IPS-20b (cell line): Measurements from ENCODE around the gene CDK5RAP3.
"Not testable (repeated sequence)": the region's sequence is repeated elsewhere in the genome, so short reads cannot be mapped to it uniquely, and the experiment has no call there.

ENCODE experiments used
- H3K27ac ChIP-seq: one replicate; pipeline ENCODE4 v1.5.1; 2013; ENCODE audit warnings: low read length
- H3K27me3 ChIP-seq: 2 replicates; pipeline ENCODE4 v1.6.1; 2013; ENCODE audit warnings: mild to moderate bottlenecking, low read length, inconsistent platforms; ENCODE audit not compliant: insufficient read depth
- H3K36me3 ChIP-seq: 2 replicates; pipeline ENCODE4 v1.6.1; 2013; ENCODE audit warnings: low read depth, mild to moderate bottlenecking, inconsistent platforms, low read length, moderate library complexity; ENCODE audit not compliant: insufficient read depth
- H3K4me1 ChIP-seq: 2 replicates; pipeline ENCODE4 v1.6.1; 2013; ENCODE audit warnings: mild to moderate bottlenecking, control low read depth, inconsistent platforms, low read length, moderate library complexity; ENCODE audit not compliant: insufficient read depth
- H3K4me3 ChIP-seq: 2 replicates; pipeline ENCODE4 v1.5.1; 2013; ENCODE audit warnings: mild to moderate bottlenecking, low read length, inconsistent platforms
- H3K9ac ChIP-seq: 2 replicates; pipeline ENCODE4 v1.6.1; 2013; ENCODE audit warnings: low read depth, mild to moderate bottlenecking, inconsistent platforms, low read length, moderate library complexity
- H3K9me3 ChIP-seq: 2 replicates; pipeline ENCODE4 v1.6.1; 2013; ENCODE audit warnings: mild to moderate bottlenecking, low read depth, low read length, inconsistent platforms; ENCODE audit not compliant: insufficient read depth

Gene CDK5RAP3

GRCh38 chr17:48016112-48016511, 45.2 kb downstream of the CDK5RAP3 start:
- H3K4me1 ChIP-seq = peaks cover 3% of the 10 kb centered on the region; the same call in 1 of the 2 replicates
- H3K9me3 ChIP-seq = no peaks in the 10 kb centered on the region
- no peak overlapping the region for H3K9ac ChIP-seq
- H3K36me3 ChIP-seq = no peaks in the 10 kb centered on the region
- H3K27me3 ChIP-seq = peaks cover 31% of the 10 kb centered on the region
- H3K4me3 ChIP-seq = no peak overlapping the region
- H3K27ac ChIP-seq = no peak overlapping the region

DNA sequence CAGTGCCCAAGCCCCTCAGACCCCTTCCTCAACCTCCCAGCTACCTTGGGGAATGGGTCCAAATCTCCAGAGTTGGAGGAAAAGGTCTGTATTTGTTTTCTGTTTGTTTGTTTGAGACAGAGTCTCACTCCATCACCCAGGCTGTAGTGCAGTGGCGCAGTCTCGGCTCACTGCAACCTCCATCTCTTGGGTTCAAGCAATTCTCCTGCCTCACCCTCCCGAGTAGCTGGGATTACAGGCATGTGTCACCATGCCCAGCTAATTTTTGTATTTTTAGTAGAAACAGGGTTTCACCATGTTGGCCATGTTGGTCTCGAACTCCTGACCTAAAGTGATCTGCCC, 46.9 kb downstream of the CDK5RAP3 start:
- H3K9me3 ChIP-seq, H3K9ac ChIP-seq, H3K36me3 ChIP-seq, H3K27ac ChIP-seq, H3K4me3 ChIP-seq, H3K4me1 ChIP-seq: not testable (repeated sequence)
- peaks cover 20% of the 10 kb centered on the region for H3K27me3 ChIP-seq

GRCh38 chr17:48021934-48022333, 51.0 kb downstream of the CDK5RAP3 start:
- Histone ChIP-seq H3K4me1 (peaks cover 14% of the 10 kb centered on the region), H3K27me3 (peaks cover 27% of the 10 kb centered on the region), H3K27ac (no peak overlapping the region), H3K9ac (no peak overlapping the region), H3K9me3 (no peaks in the 10 kb centered on the region), H3K4me3 (no peak overlapping the region), H3K36me3 (no peaks in the 10 kb centered on the region)

GRCh38 chr17:48022901-48023300, 52.0 kb downstream of the CDK5RAP3 start:
- Histone ChIP-seq H3K9me3 (no peaks in the 10 kb centered on the region), H3K4me1 (peaks cover 14% of the 10 kb centered on the region), H3K9ac (no peak overlapping the region), H3K4me3 (peak overlapping the region; percentile 70; the same call in 1 of the 2 replicates), H3K27ac (no peak overlapping the region), H3K36me3 (no peaks in the 10 kb centered on the region), H3K27me3 (peaks cover 32% of the 10 kb centered on the region)

- H3K9ac ChIP-seq = peak overlapping the region; percentile 51; the same call in 1 of the 2 replicates
- H3K36me3 ChIP-seq = no peaks in the 10 kb centered on the region
- H3K9me3 ChIP-seq = no peaks in the 10 kb centered on the region
- H3K27ac ChIP-seq = no peak overlapping the region
- H3K4me3 ChIP-seq = peak overlapping the region; percentile 70; the same call in 1 of the 2 replicates
- H3K4me1 ChIP-seq = peaks cover 14% of the 10 kb centered on the region
- H3K27me3 ChIP-seq = peaks cover 32% of the 10 kb centered on the region
Observed at GRCh38 chr17:48023400-48024148, 52.7 kb downstream of the CDK5RAP3 start.

DNA sequence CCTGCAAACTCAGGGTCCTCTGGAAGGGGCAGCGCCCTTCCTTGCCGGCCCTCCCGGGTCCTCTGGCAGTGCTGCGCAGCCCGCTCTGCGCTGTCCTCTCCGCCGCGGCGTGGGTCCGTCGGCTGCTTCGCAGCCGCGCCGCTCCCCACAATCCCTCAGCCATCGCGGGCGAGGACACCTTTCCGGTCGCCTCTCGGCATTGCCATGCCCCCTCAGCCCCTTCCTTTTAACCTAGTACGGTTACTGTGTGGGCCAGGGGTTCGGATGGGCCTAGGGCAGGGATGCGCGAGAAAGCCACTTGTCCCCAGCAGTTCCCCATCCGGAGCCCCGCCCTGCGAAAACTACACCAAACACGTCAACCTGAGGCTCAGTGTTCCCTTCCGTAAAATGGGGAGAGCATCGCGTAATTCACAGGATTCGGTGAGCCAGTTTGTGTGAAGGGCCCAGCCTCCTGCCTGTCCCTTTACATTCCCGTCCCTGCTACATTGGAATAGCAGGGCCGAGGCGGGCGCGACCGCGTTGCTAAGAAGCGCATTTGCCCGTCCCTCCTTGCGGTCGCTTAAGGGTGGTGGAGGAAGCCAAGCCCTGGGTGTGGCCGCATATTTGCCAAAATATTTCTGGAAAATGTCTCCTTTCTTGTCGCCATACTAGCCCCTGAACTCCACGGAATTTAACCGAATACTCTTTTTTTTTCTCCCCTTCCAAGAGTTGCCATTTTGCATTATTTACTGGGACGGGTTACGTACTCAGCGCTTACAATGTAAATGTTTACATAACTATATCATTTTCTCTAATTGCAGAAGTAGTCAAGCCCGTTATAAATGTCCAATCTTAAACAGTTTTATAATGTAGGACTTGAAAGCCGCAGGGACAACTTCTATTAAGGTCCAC, 53.5 kb downstream of the CDK5RAP3 start:
- peaks cover 32% of the 10 kb centered on the region for H3K27me3 ChIP-seq
- H3K9ac ChIP-seq = no peak overlapping the region
- no peaks in the 10 kb centered on the region for H3K36me3 ChIP-seq
- H3K4me1 ChIP-seq = peaks cover 14% of the 10 kb centered on the region
- no peak overlapping the region for H3K27ac ChIP-seq
- no peaks in the 10 kb centered on the region for H3K9me3 ChIP-seq
- peak overlapping the region; percentile 70 for H3K4me3 ChIP-seq

DNA sequence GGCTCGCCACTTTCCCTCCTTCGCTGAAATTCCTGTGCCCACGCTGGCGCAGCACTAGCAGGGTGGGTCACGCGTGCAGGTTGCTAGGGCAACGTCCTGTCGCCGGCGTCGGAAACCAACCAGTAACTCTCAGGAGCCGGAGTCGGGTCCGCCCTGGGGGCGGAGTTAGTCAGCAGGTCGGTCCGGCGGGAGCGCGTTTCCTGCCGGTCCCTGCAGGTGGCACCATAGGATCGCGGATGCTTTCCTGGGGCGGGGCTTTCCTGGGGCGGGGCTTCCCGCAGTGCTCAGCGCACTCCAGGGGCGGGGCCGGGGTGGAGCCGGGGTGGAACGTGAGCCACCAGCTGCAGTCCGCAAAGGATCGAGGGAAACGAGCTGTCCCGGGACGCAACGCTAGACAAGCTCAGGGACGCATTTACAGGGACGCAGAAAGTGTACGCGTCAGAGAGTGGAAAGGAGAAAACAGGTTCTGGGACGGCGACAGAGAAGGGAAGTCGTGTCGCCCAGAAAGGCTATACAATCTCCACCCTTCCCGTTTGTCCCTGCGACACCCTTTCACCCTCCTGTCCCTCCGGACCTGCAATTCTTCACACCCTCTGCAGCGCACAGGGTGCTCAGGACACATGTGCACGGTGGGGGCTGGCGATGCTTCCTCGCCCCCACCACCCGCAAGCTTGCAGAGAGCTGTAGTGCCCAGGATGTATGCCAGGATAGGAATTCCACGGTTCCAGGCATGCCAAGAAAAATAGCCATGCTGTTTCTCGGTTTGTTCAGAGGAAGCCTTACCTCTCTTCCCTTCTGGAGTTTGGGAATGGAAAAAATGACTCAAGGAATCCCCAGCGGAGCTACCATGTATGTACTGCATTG, 54.4 kb downstream of the CDK5RAP3 start:
- H3K27ac ChIP-seq = no peak overlapping the region

DNA sequence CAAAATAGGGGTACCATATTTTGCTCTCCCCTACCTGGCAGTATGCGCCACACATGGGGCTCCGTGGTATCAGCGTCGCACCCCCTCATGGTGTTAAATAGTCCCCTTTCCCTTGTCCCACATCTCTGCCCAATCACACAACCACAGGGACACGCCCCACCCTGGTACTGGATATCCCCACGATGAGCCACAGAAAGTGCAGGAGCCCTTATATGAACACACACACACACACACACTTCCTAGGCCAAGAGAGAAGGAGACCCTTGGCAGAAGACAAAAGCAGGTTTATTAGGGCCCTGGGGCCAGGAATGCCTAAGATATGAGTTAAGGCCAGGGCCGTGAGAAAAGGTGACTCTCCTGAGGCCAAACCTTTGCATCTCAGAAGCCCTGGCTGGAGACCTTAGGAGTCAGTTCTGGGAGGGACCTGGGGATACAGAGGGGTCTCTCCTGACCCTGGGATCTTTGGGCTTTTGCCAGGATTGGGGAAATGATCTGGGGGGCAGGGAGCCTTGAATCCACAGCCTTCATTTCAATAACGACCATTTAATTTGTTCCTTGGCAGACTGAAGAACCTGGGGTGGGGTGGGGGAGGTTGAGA, 55.1 kb downstream of the CDK5RAP3 start:
- no peaks in the 10 kb centered on the region for H3K9me3 ChIP-seq
- H3K9ac ChIP-seq = no peak overlapping the region
- no peak overlapping the region for H3K27ac ChIP-seq
- H3K4me3 ChIP-seq = peak overlapping the region; percentile 78; the same call in 1 of the 2 replicates
- H3K4me1 ChIP-seq = peaks cover 14% of the 10 kb centered on the region
- H3K36me3 ChIP-seq = no peaks in the 10 kb centered on the region
- peaks cover 32% of the 10 kb centered on the region for H3K27me3 ChIP-seq

More for the DNA sequence above, 54.4 kb downstream of the CDK5RAP3 start:
- Histone ChIP-seq H3K27me3 (peaks cover 32% of the 10 kb centered on the region), H3K4me1 (peaks cover 14% of the 10 kb centered on the region), H3K4me3 (peak overlapping the region; percentile 78), H3K36me3 (no peaks in the 10 kb centered on the region), H3K9ac (peak overlapping the region; percentile 40; the same call in 1 of the 2 replicates), H3K9me3 (no peaks in the 10 kb centered on the region)

DNA sequence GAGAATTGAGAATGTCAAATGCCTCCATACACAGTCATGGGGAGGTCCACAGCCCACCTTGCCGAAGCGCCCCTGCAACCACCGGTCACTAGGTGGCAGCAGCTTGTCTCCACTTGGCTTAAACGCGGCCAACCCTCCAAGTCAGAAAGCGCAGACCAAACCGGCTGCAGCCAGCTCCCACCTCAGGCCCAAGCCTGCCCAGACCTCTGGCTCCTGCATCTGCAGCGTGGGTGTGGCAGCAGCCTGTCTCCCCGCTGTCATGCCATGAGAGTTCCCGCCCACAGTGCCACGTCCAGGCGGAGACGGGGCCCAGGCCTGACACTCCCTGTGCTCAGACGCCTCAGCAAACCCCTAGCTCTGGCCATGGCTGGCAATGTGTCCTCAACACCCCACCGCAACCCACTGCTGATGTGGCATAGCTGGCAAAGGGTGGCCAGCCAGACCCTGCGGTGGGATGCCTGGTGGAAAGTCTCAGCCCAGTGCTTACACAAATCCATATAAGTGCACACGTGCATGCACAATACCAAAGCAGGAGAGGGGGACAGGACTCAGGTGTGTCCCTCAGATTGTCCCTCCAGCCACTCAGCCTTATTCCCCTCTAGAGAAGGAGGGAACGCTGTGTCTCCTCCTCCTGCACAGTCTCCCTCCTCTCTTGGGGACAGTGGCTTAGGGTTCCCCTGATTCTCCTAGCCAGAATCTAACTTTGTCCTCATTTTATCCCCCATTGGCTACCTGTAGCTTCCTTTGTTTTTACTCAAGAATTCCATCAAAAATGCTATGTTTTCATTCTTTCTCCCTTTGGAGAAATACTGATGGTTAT, 55.8 kb downstream of the CDK5RAP3 start:
- H3K9me3 ChIP-seq = no peaks in the 10 kb centered on the region
- no peaks in the 10 kb centered on the region for H3K36me3 ChIP-seq
- H3K27me3 ChIP-seq = peaks cover 32% of the 10 kb centered on the region
- no peak overlapping the region for H3K4me3 ChIP-seq
- H3K27ac ChIP-seq = no peak overlapping the region
- H3K4me1 ChIP-seq = peaks cover 14% of the 10 kb centered on the region
- H3K9ac ChIP-seq = no peak overlapping the region

GRCh38 chr17:48027322-48027981, 56.5 kb downstream of the CDK5RAP3 start:
- Histone ChIP-seq H3K36me3 (no peaks in the 10 kb centered on the region), H3K9me3 (no peaks in the 10 kb centered on the region), H3K4me1 (peaks cover 14% of the 10 kb centered on the region), H3K27me3 (peaks cover 34% of the 10 kb centered on the region), H3K4me3 (no peak overlapping the region), H3K9ac (no peak overlapping the region), H3K27ac (no peak overlapping the region)
